GM12873 (cell line): ENCODE data around the gene OCA2.

Experiments
- TF ChIP-seq, protein P1 (sequence below): IDR thresholded peaks from 2 replicates; pipeline ENCODE4 v1.5.1; 2012; ENCODE audit warnings: low read depth, mild to moderate bottlenecking, moderate library complexity, low read length, control low read depth; ENCODE audit not compliant: insufficient read depth; ENCODE audit errors: missing control alignments

Gene OCA2

DNA sequence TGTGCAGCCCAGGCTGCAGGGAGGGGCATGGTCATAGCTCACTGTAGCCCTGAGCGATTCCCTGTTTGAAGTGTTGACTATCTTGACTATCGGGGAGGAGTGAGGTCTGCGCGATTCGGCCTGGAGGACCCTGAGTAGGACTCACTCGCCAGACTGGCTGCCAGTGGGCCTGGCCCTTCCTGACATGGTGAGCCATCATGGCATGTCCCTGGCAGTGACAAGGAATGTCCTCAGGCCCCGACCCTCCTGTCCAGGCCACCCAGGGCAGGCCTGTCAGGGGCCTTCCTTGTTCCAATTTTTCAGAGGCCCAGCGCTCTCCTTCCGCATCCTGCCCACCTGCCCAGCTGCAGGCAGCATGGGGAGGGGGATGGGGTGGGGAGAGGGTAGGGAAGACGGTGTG is 5.2 kb upstream of the OCA2 start:
- TF ChIP-seq, protein P1, sequence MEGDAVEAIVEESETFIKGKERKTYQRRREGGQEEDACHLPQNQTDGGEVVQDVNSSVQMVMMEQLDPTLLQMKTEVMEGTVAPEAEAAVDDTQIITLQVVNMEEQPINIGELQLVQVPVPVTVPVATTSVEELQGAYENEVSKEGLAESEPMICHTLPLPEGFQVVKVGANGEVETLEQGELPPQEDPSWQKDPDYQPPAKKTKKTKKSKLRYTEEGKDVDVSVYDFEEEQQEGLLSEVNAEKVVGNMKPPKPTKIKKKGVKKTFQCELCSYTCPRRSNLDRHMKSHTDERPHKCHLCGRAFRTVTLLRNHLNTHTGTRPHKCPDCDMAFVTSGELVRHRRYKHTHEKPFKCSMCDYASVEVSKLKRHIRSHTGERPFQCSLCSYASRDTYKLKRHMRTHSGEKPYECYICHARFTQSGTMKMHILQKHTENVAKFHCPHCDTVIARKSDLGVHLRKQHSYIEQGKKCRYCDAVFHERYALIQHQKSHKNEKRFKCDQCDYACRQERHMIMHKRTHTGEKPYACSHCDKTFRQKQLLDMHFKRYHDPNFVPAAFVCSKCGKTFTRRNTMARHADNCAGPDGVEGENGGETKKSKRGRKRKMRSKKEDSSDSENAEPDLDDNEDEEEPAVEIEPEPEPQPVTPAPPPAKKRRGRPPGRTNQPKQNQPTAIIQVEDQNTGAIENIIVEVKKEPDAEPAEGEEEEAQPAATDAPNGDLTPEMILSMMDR, result no peak

DNA sequence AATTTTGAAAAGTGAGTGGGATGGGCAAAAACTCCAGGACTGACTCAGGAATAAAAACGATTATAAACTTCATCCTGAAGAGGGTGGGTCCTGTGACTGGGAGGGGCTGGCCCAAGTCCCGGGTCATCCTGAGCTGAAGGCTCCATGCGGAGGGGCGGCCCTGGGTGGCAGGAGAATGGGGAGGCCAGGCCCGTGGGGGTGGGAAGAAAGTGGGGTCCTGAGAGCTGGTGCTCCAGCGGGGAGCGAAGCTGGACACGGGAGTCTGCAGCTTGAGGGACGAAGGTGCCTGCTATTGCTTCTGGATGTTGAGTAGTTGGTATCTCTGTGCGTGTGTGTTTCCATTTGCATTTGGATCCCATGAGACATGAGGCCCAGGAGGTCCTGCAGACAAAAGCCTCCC is 4.7 kb upstream of the OCA2 start:
- TF ChIP-seq, protein P1, result no peak

DNA sequence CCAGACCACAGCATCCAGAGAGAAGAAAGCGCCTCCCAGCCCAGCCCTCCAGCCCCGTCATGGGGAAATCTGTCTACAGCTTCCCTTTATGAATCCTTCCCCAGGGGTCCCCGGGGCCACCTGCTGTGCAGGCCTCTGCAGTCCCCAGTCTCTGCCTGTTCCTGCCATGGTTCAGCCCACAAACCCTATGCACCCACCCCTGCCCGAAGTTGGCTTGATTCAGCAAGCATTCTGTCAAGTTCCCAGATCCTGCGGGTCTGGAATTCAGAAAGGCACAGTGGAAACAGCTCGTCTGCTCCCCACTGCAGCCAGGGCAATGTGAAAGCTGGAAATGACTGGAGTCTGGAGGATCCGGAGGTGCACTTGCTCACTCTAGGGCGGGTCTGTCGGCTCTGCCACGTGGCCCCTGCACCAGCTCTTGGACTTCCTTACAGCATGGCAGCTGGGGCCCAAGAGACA is 2.9 kb upstream of the OCA2 start:
- TF ChIP-seq, protein P1, result no peak

DNA sequence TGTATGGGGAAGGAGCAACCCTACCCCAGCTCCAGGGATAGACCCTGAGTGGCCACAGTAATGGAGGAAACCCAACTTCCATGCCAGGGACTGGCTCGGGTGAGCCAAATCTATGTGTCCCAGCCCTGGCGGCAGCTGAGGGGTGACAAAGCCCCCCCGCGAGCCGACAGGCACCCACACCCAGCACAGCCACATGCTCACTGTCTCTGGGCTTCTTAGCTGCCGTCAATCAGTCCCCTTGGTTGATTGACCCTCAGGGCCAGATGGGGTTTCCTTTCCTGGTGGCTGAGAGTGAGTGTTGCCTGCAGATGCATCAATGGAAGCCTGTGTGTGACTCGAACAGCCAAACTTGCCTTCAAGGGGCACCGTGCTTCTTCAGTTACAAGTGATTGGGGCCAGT is 2.1 kb upstream of the OCA2 start:
- TF ChIP-seq, protein P1, result no peak

DNA sequence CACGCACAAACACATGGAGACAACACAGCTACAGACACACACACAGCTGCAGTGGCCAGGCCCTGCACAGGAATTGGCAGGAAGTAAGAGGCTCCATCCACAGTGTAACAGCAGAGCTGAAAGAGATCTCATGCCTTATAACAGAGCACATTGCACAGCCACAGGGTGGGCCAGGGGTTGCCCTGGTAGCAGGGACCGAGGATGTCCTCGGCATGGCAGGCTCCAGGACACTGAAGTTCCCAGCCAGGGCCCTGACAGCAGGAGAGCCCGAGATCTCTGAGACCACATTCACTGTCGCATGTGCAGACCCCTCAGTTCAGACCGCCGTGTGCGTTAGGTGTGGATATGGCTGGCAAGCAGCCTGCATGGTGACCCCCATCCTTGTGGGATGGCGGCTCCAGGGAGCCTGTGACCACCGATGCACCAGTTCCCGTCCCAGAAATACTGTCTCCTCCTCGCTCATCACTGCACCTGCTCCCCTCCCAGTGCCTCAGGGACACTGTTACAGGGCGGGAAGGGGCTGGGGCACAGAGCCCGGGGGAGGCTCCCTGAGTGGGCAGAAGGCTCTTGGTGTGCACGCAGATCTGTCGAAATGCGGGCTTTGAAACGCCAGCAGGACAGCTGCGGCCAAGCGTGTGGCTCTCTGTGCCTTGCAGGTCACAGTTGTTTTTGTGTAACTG is 1.5 kb upstream of the OCA2 start:
- TF ChIP-seq, protein P1, result no peak

DNA sequence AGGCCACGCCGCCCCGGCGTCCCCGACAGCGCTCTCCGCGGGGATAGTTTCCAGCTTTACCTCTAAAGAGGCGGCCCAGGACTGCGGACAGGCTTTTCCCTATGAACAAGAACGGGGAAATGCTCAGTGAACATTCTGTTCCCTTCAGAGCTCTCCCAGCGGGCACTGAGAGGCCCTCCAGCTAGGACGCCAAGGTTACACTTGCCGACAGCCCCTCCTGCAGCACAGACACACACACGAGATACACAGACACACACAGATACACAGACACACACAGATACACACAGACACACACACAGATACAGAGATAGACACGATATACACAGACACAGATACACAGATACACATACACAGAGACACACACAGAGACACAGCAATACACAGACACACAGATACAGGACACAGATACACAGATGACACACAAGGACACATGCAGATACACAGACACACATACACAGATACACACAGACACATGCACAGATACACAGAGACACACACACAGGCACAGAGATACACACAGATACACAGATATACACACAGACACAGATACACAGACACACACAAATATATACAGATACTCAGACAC is 533 bp upstream of the OCA2 start:
- TF ChIP-seq, protein P1, result no peak

DNA sequence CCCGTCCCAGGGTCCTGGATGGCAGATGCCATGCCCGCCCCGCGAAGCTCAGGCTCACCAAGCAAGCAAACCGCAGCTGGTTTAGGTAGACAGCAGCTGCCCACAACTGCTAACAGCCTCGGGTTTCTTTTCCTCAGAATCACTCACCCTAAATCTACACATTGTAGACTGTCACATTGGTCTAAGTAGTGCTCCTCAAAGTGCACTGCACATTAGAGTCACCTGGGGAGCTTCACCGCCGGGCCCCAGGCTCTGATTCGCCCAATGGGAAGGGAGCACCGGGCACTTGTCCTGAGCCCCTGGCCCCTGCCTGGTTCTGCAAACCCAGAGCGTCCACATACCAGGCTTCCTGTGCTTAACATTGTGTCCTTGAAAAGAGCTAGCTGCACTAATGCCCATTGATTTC is 752 bp downstream of the OCA2 start:
- TF ChIP-seq, protein P1, result no peak
